ENCODE data around the gene TIMP2.
A peak's percentile ranks its signal among the peaks of the same experiment; 100 is the strongest.

The TIMP2 gene

GRCh38 chr17:78862073-78863023 is 62.8 kb downstream of the TIMP2 start:
- no peak for DNase-seq

GRCh38 chr17:78861229-78861628 is 64.0 kb downstream of the TIMP2 start:
- no peak for DNase-seq

GRCh38 chr17:78859051-78859450 is 66.1 kb downstream of the TIMP2 start:
- DNase-seq = no peak

GRCh38 chr17:78857266-78857665 is 67.9 kb downstream of the TIMP2 start:
- DNase-seq = no peak

GRCh38 chr17:78855561-78856165 is 69.5 kb downstream of the TIMP2 start:
- DNase-seq = no peak

- no peak for DNase-seq
Observed at GRCh38 chr17:78854508-78854907, 70.7 kb downstream of the TIMP2 start.

GRCh38 chr17:78853926-78854394 is 71.2 kb downstream of the TIMP2 start:
- DNase-seq = no peak

GRCh38 chr17:78852709-78853121 is 72.5 kb downstream of the TIMP2 start:
- no peak for DNase-seq

GRCh38 chr17:78849026-78849425 is 76.2 kb downstream of the TIMP2 start:
- no peak for DNase-seq

- no peak for DNase-seq
Observed at GRCh38 chr17:78847052-78847451, 78.1 kb downstream of the TIMP2 start.

- DNase-seq = peak; percentile 35
Observed at GRCh38 chr17:78844301-78845005, 80.7 kb downstream of the TIMP2 start.

- peak; percentile 62 for DNase-seq
Observed at GRCh38 chr17:78842881-78843565, 82.2 kb downstream of the TIMP2 start.

GRCh38 chr17:78840780-78841611 is 84.2 kb downstream of the TIMP2 start, which contains the start of gene USP36:
USP36 (minus strand) TSS chr17:78840814; CDS start chr17:78836363, 4,451 bp downstream.
- DNase-seq = peak; percentile 100

- DNase-seq = no peak
Observed at GRCh38 chr17:78840530-78840779, 84.7 kb downstream of the TIMP2 start.

- peak; percentile 51 for DNase-seq
Observed at GRCh38 chr17:78839762-78840529, 85.2 kb downstream of the TIMP2 start.

GRCh38 chr17:78839235-78839761 is 85.9 kb downstream of the TIMP2 start:
- DNase-seq = no peak

GRCh38 chr17:78838574-78839005 is 86.6 kb downstream of the TIMP2 start:
- no peak for DNase-seq

- no peak for DNase-seq
Observed at GRCh38 chr17:78836420-78837021, 88.7 kb downstream of the TIMP2 start.

GRCh38 chr17:78834571-78834970 is 90.6 kb downstream of the TIMP2 start:
- DNase-seq = no peak

GRCh38 chr17:78832541-78832810 is 92.7 kb downstream of the TIMP2 start:
- no peak for DNase-seq
